OCI-LY1 (cell line): ENCODE results near the gene KIF18A.

Source experiments
- CTCF ChIP-seq: fragments of 200-600 bp; sonication (generic), shearing (Covaris generic); IDR thresholded peaks from 2 replicates; pipeline ENCODE4 v1.5.1; 2017; ENCODE audit warnings: mild to moderate bottlenecking, antibody characterized with exemption, low read length, moderate library complexity, mixed read lengths
- EZH2 ChIP-seq: fragments of 200-600 bp; sonication (generic), shearing (Covaris generic); IDR thresholded peaks from 2 replicates; pipeline ENCODE4 v1.8.0; 2017; ENCODE audit warnings: borderline replicate concordance, mixed run types, mild to moderate bottlenecking, antibody characterized with exemption, low read length, moderate library complexity, mixed read lengths

- TF ChIP-seq EZH2 = no peak
- TF ChIP-seq CTCF = no peak
These were observed 18.6 kb downstream of the KIF18A start for GRCh38 chr11:28089378-28089777.
